Eye (tissue), 1 donor: ENCODE measurements around the gene IRF1.

Source experiments
- DNase-seq: peaks from one replicate; pipeline ENCODE4 v3.0.0-alpha.2; 2015

IRF1 gene

DNA sequence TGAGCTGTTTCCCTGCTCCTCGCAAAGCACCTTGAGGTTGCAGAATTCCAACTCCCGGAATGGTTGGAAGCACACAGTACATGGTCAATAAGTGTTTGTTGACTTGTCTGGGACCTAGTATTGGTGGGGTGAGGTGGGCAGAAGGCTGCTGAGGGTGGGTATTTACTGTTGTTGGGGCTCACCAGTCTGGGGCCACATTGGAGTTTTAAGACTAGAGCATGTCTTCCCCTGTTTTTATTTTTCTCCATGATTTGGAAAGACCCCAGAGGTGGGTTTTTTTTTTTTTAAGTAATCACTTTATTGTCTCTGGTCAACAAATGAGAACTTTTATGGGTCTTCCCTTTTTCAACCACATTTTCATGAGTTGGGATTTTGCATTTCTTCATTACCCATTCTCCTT is 55.1 kb downstream of the IRF1 start:
- no peak for DNase-seq

DNA sequence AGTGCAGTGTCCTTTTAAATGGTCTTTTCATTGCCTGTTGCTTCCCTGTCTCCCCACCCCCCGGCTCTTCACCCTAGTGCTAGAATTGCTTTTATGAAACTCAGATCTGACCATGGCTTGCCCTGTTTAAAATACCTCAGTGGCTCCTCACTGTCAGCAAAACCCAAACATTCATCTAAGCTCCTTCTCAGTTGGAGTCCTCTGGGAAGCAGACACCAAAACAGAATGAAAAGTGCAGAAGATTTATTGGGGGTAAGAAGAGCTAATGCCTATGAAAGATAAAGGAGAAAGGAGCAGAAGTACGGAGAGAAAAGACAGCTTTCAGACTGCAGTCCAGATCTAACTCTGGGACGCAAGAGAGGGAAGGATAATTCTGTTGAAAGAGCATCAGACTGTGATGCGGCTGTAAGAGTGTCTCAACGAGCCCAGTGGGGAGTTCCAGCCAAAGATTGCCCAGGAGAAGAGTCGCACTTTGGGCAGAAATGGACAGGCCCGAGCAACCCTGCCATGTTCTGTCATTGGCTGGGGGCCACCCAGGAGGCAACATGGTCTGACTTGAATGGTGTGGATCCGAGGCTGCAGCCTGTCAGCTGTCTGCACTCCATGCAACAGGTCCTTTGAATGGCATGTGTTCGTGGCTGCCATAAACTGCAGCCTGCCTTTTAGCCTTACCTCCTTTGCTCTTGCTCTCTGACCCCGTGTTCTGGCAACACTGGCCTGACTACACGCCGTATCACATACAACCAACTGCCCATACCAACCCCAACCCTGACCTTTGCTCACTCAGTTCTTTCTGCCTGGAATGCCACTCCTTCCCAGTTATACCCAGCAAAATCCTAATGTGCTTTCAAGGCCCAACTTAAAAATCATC is 55.9 kb downstream of the IRF1 start:
- DNase-seq: no peak

DNA sequence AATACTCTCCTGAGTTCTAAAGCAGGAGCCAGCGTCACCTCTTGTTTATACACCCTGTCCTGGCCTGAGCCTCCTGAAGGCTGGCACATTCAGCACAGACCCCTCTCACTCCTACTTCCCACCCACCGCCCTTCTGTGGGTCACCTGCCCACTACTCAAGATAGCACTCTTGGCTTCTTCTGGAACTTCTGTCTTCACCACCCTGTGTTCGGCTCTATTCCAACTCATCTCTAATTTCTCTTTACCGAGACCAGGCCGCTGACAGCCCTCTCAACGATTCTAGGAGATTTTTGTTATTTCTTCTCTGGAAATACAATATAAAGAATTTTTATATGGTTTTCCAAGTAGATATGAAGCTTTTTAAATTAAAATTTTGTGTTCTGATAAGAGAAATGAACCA is 57.4 kb downstream of the IRF1 start:
- DNase-seq: no peak

DNA sequence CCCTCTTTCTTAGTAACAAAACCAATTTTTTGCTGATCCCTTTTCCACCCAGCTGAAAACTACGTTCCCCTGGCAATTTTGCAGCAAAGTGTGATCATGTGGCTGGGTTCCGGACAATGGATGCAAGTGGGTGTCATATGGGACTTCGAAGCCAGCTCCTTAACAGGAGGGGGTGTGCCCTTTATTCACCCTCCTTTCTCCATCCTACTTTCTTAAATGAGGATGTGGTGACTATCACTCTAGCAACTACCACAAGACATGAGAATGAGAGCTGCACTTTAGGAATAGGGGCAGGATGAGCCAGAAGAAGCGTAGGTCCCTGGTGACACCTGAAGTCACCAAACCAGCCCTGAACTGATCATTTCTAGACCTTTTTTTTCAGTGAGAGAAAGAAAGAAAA is 58.9 kb downstream of the IRF1 start:
- DNase-seq: no peak
